GM12891 (cell line): ENCODE measurements around the gene LCLAT1.

Source experiments
- POLR2A ChIP-seq: IDR thresholded peaks from 2 replicates; pipeline ENCODE4 v1.6.1; 2011; ENCODE audit warnings: low read depth, low read length, control low read depth
- POU2F2 ChIP-seq: IDR thresholded peaks from 2 replicates; pipeline ENCODE4 v1.6.1; 2011; ENCODE audit warnings: low read depth, mild to moderate bottlenecking, control low read depth, low read length, moderate library complexity
- TAF1 ChIP-seq: IDR thresholded peaks from 2 replicates; pipeline ENCODE4 v1.6.1; 2011; ENCODE audit warnings: low read depth, low read length, control low read depth

- TF ChIP-seq POLR2A (no peak), TAF1 (no peak), POU2F2 (no peak)
Measured at GRCh38 chr2:30677861-30678385, 230.9 kb downstream of the LCLAT1 start.
